ENCODE measurements around the gene SEPTIN1. TPM values are rescaled to one million over a fixed set of nuclear protein-coding genes. Genes with fewer than 3 reads are reported as not detected.

SEPTIN1 gene
- total and polyA plus RNA-seq, 8 donors = 2.5 to 6.3 (median 3.1) TPM

GRCh38 chr16:30401768-30402425 lies 19.5 kb upstream of the SEPTIN1 start:
- H3K4me1 ChIP-seq = peaks cover 0 to 37% of the 10 kb centered on the region in 2 donors
- H3K27me3 ChIP-seq = no peaks in the 10 kb centered on the region
- H3K9me3 ChIP-seq = no peaks in the 10 kb centered on the region
- DNase-seq (no peak), ATAC-seq (peak; percentile 18)
- peaks cover 0 to 17% of the 10 kb centered on the region in 2 donors for H3K36me3 ChIP-seq
- TF ChIP-seq CTCF (IDR thresholded peaks at IDR 0.05) = no peak
- H3K4me3 ChIP-seq = no peak overlapping the region
- no peak overlapping the region for H3K27ac ChIP-seq
- intact Hi-C loops (cut with DNase I) = no loop called here

GRCh38 chr16:30399435-30400186 lies 17.2 kb upstream of the SEPTIN1 start:
- TF ChIP-seq CTCF (IDR thresholded peaks at IDR 0.05) = no peak
- Histone ChIP-seq H3K27ac (peak overlapping the region; percentile 78 to 80), H3K9me3 (no peaks in the 10 kb centered on the region), H3K36me3 (peaks cover 0 to 17% of the 10 kb centered on the region in 2 donors), H3K4me3 (peak overlapping the region; percentile 61 to 62), H3K27me3 (no peaks in the 10 kb centered on the region), H3K4me1 (peaks cover 7 to 47% of the 10 kb centered on the region in 2 donors)
- DNase-seq (no peak), ATAC-seq (no peak)
- intact Hi-C loops (cut with DNase I) = no loop called here

- Histone ChIP-seq H3K9me3 (no peaks in the 10 kb centered on the region), H3K36me3 (peaks cover 0 to 17% of the 10 kb centered on the region in 2 donors), H3K27me3 (no peaks in the 10 kb centered on the region), H3K4me3 (no peak overlapping the region), H3K27ac (peak overlapping the region in 1 of 2 donors; percentile 78), H3K4me1 (peaks cover 7 to 51% of the 10 kb centered on the region in 2 donors)
- no peak for ATAC-seq
- intact Hi-C loops (cut with DNase I) = no loop called here
- TF ChIP-seq CTCF (IDR thresholded peaks at IDR 0.05) = no peak
- no peak for DNase-seq
Measured at GRCh38 chr16:30398661-30399434, 16.5 kb upstream of the SEPTIN1 start.

- Histone ChIP-seq H3K4me3 (no peak overlapping the region), H3K9me3 (no peaks in the 10 kb centered on the region), H3K27ac (no peak overlapping the region), H3K27me3 (no peaks in the 10 kb centered on the region), H3K4me1 (peaks cover 7 to 51% of the 10 kb centered on the region in 2 donors), H3K36me3 (peaks cover 0 to 17% of the 10 kb centered on the region in 2 donors)
- intact Hi-C loops (cut with DNase I) = no loop called here
- DNase-seq (no peak), ATAC-seq (no peak)
- no peak for TF ChIP-seq CTCF (IDR thresholded peaks at IDR 0.05)
Measured at GRCh38 chr16:30397776-30398660, 15.7 kb upstream of the SEPTIN1 start.
